NCI-H2227 (cell line): ENCODE measurements around the gene C19orf25.
"Not testable (repeated sequence)": the region's sequence is repeated elsewhere in the genome, so short reads cannot be mapped to it uniquely, and the experiment has no call there.

Source experiments
- DNase-seq: peaks from one replicate; lab custom pipeline; 2025; ENCODE audit not compliant: unreplicated experiment; lab: John Stamatoyannopoulos, UW

C19orf25 gene

DNA sequence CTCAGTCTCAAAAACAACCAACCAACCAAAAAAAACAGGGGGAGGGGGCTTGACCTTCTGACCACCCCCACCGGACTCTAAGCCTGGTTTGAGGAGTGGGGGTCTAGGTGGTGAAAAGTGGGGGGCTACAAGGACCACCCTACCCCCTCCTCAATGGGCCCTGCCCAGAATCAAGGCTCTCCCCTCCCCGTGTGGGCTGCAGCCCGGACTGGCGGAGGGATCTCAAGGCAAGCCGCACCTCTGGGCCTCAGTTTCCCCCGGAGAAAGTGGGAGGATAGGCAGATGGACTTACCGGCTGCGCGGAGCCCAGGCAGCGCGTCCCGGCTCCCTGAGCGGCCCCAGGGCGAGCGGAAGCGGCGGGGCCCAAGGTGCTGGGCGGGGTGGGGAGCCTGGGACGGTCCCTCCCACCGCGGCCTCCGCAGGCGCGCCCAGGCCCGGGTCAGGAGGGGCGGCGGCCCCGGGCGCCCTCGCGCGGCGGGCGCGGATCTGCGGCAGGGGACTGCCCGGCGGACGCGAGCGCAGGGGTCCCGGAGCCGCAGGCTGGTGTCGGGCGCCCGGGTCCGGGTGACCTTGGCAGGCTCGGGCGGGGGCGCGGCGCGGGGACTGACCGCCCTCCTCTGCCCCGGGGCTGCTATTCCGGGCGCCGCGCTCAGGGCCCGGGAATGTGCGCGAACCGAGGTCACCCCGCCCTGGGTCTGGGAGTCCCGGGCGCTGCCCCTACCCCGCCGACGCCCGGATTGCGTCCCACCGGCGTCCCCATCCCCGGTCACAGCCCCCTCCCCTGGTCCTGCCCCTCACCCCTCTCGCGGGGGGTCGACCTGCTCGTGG, 33.9 kb upstream of the C19orf25 start, which contains the start of gene ADAMTSL5:
Gene ADAMTSL5, minus strand, starts transcription at position 349 of the 828 bp plus-strand sequence. CDS start 2,076 bp downstream, outside the sequence.
- no peak for DNase-seq

DNA sequence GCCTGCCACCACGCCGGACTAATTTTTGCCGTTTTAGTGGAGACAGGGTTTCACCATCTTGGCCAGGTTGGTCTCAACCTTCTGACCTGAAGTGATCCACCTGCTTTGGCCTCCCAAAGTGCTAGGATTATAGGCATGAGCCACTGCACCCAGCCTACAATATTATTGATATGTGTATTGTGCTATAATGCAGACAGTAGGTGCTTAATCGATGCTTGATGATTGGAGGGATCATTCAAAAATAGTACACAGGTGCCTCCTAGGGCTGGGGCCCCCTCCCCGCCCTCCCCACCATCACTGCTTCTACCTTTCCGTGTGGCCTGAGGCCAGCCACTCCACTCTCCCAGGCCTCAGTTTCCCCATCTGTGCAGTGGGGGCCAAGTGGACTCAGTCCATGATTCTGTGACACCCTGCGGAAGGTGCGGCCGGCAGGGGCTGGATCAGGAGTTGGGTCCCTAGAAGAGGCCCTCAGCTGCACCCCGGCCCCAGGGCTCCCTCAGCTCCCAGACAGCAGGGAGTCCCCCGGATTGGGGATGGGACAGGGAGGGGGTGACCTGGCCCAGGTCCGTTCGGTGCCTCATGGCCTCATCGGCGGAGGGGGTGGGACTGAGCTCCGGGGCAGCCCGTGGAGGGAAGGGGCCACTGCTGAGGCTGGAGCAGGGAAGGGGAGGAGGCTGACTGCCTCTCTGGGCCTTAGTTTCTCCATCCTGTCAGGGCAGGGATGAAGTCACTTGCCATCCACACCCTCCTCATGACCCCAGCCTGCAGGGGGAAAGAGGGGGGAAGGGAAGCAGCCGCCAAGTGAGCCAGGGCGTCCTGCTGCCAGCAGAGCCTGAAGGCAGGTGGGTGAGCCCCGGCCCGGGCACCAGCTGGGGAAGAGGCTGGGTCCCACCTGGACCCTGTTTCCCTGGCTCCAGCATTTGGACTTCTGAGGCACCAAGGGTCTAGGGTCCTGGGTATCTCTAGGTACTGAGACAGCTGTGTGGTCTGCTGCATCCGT, 32.6 kb upstream of the C19orf25 start:
- DNase-seq, result no peak

DNA sequence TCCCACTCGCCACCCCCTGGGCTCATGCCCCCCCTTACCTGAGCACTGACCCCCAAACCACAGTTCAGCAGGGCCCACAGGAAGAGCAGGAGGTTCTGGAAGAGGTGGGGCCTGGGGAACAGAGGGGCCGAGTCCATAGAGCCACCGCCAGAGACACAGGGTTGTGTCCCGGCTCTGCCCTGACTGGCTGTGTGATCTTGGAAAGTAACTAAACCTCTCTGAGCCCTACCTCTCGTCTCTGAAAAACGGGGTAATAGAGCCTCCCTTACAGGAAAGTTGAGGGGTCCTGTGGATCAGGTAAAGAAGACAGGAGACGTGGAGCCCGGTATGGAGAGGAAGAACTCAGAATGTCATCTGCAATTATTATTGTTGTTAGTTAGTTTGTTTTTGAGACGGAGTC, 31.8 kb upstream of the C19orf25 start:
- DNase-seq, result no peak

DNA sequence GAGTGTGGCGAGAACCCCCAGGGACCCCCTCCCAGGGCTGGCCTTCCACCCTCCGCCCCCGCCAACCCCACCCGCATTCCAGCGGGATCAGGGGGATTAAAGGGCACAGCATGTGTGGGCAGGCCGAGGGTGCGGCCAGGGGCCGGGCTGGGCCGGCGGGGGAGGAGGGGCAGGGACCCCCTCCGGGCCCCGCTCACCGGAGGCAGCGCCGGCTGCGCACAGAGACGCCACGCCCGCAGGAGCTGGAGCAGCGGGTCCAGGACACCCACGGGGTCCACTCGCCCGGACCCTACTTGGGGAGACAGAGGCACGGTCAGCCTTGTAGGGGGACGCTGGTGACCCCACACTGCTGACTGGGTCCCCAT, 31.4 kb upstream of the C19orf25 start:
- DNase-seq, result no peak

DNA sequence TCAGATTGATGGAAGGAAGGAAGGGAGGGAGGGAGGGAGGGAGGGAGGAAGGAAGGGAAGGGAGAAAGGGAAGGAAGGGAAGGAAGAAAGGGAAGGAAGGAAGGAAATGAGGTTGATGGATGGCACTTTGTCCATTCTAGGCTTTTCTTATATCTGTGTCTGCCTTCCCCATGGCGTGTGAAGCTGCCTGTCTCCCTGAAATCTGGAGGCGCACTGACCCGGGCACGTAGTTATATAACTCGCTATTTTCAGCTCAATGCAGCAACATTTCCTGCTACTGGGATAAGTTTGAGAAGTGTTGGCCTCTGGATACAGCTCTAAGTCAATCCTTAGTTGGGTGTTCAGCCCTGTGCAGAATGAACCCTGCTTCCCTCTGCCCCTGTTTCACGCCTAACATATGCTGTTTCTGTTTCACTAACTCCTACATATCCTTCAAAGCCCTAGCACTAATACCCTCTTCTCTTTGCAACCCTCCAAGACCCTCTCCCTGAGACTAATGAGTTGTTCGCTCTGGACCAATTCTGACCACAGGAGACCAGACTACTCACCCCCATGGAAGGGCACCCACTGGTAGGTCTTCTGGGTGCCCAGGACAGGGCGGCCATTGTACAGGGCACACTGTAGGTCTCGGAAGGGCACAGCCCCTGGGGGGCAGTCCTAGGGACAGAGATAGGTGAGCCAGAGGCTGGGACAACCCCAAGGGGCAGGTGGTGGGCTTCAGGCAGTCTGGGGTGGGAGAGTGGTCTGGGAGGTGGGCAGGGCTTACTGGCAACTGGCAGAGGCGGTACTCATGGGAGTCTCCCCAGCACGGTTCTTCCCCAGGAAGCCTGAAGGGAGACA, 30.8 kb upstream of the C19orf25 start:
- no peak for DNase-seq

DNA sequence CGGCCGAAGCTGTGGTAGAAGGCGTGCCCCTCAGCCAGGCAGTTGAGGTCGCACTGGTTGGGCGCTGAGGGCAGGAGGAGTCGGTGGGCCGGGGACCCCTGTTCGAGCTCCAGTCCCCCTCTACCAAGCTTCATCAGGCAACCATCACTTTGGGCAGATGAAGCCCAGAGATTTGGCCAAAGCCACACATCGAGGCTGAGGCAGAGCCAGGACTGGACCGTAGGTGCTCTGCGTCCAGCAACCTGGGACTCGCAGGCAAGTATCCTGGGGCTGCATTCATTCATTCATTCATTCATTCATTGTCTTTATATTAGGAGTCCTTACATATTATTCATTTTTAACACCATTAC, 29.5 kb upstream of the C19orf25 start:
- no peak for DNase-seq

DNA sequence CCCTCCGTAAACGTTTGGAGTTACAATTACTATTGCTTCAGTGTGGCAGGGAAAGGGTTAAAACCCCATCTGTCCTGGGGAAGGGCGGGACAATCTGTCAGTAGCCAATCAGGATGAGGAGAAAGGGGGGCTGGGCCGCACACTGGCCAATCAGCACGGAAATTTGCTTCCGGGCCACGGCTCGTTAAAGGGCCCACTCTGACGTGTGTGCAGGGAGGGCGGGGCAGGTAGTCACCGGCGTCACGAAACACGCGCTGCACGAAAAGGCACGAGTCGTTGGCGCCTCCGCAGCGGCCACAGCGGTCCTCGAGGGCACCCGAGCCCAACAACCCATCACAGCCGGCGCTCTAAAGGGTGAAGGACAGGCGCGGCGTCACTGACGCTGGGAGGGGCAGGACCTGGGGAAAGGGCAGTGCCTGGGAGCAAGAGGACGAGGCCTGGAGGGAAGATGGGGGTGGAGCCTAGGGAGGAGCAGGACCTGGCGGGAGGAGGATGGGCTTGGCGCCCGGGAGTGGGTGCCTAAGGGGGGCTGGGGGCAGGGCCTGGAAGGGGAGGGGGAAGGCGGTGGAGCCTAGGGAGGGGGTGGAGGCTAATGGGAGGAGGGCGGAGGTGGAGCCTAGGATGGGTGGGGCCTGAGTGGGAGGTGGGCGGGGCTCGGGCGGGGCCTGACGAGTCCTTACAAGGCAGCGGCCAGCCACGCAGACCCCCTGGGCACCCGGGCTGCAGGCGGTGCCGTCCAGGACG, 28.9 kb upstream of the C19orf25 start:
- DNase-seq, result peak; percentile 94

DNA sequence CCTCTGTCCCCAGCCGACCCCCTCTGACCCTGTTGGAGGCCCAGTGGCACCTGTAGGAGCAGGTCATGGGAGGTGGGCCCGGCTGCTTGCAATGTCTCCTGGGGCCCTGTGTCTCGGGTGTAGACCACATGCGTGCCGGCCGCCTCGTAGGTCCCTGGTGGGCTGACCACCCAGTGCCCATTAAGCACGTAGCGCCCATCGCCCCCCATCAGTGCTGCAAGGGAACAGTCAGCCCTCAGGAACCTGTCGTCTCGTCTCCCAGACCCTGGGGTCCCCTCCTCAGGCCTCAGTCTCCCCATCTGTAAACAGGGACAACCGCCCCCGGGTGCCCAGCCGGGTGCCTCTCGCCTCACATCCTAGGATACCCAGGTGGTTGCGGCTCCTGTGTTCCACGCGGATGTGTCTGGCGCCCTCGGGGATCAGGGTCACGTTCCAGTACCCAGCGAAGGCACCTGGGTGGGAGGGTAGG, 28.2 kb upstream of the C19orf25 start:
- DNase-seq, result no peak

DNA sequence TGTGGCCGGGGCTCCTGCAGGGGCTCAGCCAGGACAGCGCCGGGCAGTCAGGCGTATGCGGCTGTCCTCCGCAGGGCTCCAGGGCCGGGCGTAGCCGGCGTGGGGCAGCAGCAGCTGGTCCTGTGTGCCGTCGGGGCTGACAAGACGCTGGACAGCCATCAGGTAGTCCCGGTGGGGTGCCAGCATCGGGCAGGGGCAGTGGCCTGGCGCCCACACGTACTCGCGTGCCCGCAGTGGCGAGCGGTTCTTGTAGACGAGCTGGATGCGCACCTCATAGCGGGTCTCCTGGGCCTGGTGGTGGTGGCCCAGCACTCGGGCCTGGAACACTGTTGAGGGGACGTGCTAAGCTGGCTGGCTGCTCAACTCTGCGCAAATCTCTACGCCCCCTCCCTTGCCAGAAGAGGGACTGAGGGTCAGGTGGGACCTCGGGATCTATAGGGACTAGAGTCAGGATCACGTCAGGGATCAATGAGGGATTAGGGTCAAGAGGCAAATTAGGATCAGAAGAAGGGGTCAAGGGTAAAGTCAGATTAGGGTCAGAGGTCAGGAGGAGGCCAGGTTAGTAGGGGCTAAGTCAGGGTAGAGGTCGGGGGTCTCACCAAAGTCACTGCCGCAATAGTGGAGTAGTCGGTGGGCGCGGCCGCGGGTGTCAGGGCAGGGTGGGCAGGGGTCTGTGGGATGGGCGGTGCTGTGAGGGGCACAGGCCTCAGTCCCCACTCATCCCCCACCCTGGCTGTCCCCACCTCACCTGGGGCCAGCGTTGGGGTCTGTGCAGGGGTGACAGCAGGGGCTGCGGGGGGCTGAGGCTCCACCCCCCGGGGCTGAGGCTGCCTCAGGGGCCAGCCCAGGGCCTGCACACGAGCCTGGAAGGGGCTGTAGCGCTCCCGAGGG, 27.2 kb upstream of the C19orf25 start:
- DNase-seq, result no peak

DNA sequence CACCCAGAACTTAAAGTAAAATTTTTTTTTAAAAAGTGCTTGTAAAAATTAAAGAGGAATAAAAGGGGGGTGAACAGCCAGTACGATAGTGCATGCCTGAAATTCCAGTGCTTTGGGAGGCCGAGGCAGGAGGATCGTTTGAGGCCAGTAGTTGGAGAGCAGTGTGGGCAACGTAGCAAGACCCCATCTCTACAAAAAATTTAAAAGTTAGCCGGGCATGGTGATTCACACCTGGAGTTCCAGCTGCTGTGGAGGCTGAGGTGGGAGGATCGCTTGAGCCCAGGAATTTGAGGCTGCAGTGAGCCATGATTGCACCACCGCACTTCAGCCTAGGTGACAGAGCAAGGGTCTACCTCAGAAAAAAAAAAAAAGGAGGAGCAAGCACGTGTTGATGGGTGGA, 26.0 kb upstream of the C19orf25 start:
- no peak for DNase-seq

DNA sequence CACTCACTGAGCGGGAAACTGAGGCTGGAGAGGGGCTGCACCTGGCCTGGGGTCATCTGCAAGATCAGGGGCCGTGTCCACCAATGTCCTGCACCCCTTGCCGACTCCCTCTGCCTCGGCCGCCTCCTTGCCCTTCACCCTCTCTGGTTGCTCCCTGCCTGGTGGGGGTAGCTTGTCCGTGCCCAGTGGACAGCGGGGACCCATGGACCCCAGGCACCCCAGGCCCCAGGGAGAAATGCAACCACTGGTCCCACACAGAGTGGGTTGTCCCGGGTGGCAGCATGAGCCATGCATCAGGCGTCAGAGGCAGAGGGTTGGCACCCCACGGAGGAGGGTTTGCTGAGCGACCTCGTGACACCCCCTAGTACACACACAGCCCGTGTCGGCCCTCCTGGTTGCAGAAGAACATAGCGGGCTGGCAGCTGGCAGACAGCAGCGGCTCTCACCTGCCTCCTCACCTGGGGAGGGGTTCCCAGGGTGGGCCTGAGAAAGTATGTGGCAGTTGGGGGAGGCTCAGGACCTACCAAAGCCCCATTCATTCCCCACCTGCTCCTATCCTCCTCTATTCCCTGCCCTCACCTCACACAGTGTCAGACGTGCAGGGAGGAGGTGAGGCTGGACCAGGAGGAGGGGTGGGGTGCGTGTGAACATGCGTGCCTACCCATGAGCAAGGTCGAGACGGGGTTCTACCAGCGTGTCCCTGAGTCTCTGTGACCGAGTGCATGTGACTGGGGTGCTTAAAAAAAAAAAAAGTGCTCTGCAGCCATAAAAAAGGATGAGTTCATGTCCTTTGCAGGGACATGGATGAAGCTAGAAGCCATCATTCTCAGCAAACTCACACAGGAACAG, 25.1 kb upstream of the C19orf25 start:
- no peak for DNase-seq

DNA sequence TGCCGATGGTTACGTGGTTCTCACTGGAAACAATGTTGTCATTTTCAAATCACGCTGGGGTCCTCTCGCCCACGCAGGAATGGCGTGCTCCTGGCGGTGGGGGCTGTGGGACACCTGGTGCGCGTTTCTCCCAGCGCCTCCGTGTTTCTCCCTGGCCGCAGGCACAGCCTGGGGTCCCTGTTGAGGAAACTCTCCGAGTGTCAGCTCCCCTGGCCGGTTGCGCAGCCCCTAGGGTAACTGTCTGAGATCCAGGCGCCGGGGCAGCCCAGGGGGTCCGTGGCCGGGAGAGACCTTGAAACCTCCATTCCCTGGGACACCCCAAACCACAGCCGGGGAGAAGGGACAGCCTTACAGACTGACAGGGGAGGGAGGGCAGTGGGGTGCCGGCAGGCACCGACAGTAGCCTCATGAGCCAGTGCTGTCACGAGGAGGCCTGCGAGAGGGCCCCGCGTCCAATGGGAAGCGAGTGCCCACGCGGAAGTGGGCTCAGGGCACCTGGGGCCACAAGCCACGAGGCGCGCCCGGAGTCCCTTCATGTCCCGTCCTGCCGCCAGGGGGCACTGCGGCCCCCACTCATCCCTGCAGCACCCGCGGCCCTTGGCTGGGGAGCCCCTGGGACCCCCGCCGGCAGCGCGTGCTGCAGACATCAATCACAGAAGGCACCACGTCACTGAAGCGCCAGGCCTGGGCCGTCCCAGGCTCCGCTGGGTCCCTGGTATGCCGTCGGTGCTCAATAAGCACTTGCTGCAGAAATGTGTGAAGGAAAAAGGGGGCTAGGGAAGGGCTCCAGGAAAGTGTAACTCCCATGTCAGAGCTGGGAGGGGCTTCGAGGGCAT, 24.3 kb upstream of the C19orf25 start:
- DNase-seq, result peak; percentile 35

DNA sequence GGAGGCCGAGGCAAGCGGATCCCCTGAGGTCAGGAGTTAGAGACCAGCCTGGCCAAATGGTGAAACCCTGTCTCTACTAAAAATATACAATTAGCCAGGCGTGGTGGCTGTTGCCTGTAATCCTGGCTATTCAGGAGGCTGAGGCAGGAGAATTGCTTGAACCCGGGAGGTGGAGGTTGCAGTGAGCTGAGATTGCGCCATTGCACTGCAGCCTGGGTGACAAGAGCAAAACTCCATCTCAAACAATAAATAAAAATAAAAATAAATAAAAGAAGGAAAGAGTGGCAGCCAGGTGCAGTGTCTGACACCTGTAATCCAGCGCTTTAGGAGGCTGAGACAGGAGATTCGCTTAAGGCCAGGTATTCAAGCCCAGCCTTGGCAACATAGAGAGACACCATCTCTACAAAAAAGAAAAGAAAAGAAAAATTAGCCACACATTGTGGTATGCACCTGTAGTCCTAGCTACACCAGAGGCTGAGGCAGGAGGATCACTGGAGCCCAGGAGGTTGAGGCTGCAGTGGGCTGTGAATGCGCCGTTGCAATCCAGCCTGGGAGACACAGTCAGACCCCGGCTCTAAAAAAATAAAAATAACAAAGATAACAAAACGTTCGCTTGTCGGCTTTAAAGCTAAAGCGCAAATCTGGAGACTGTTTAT, 23.5 kb upstream of the C19orf25 start:
- DNase-seq, result no peak

DNA sequence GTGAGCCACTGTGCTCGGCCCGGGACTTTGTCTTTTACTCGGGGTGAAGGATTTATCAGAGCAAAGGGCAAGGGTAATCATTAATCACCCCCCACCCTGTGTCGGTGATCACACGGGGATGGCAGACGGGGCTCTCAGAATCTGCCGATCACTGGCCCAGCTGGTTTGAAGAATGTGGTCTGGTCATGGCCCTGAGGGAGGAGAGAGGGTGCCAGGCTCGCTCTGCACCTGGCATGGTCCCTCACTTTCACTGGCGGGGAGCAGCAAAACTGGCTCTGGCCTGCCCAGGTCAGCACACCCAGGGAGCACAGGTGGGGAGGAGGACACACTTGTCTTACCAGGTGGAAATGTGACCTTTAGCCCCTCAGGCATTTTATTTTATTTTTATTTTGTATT, 22.2 kb upstream of the C19orf25 start:
- DNase-seq, result no peak

DNA sequence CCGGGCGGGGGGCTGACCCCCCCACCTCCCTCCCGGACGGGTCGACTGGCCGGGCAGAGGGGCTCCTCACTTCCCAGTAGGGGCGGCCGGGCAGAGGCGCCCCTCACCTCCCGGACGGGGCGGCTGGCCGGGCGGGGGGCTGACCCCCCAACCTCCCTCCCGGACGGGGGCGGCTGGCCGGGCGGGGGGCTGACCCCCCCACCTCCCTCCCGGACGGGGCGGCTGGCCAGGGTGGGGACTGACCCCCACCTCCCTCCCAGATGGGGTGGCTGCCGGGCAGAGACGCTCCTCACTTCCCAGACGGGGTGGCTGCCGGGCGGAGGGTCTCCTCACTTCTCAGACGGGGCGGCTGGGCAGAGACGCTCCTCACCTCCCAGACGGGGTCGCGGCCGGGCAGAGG, 20.2 kb upstream of the C19orf25 start:
- not testable (repeated sequence) for DNase-seq

DNA sequence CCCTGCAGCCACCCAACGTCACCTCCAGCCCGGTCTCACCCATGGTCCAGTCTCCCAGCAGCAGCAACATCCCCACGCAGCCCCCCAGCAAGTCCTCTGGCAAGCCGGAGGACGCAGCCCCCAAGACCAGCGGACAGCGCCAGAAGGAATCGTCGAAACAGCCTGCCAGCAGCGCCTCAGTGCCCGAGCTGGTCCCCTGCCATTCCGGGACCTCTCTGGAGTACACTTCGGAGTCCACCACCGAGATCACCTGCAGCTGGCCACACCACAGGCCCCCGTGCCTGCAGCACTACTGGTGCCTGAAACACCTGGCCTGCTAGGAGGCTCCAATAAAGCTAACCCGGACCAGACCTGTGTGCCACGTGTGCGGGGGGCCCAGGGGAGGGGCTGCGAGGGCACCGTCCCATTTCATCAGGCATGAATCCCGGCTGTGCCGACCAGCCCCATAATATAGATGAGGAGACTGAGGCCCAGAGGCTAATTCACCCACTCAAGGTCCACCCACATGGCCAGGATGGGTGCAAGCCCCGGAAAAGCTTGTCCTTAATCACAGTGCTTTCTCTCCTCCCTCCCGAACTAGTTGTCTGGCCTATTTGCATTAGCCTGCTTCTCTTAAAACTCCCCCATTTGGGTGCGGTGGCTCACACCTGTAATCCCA, 18.7 kb upstream of the C19orf25 start:
- no peak for DNase-seq
